Activated CD8-positive, alpha-beta T cell treated with anti-CD3 and anti-CD28 coated beads, Interleukin-2, amount 10 ng/mL, durations not matched to agents 7 days and 5 days (primary cell): ENCODE data around the gene MRGPRD. TPM values are rescaled to one million over a fixed set of nuclear protein-coding genes. Genes with fewer than 3 reads are reported as not detected.
"Not testable (repeated sequence)": the region's sequence is repeated elsewhere in the genome, so short reads cannot be mapped to it uniquely, and the experiment has no call there.

Experiments
- ATAC-seq: fragments of 150-1000 bp; cut with Tn5 transposase; one replicate; pipeline ENCODE4 v1.10.0; 2021; ENCODE audit warnings: moderate library complexity
- CTCF ChIA-PET: fragments of 350-600 bp; sonication (Branson Sonifier 250); formaldehyde crosslinking; loops from one replicate; lab custom pipeline; 2021; ENCODE audit warnings: antibody characterized with exemption; lab: Charles Lee
- POLR2A ChIA-PET: fragments of 350-600 bp; sonication (Branson Sonifier 250); formaldehyde crosslinking; loops from one replicate; lab custom pipeline; 2021; ENCODE audit warnings: antibody characterized with exemption; lab: Charles Lee
- DNase-seq: peaks from one replicate; pipeline ENCODE4 v3.0.0-alpha.2; 2020
- H3K27ac Mint-ChIP-seq: one replicate; pipeline ENCODE4 v1.8.0; 2021; ENCODE audit warnings: mild to moderate bottlenecking, mixed read lengths
- H3K27me3 Mint-ChIP-seq: one replicate; pipeline ENCODE4 v1.8.0; 2021; ENCODE audit warnings: low read depth, mixed read lengths
- H3K36me3 Mint-ChIP-seq: one replicate; pipeline ENCODE4 v1.8.0; 2021; ENCODE audit warnings: low read depth, mixed read lengths
- H3K4me1 Mint-ChIP-seq: one replicate; pipeline ENCODE4 v1.8.0; 2021; ENCODE audit warnings: low read depth, mixed read lengths
- H3K4me3 Mint-ChIP-seq: one replicate; pipeline ENCODE4 v1.8.0; 2021; ENCODE audit warnings: mild to moderate bottlenecking, mixed read lengths
- H3K9me3 Mint-ChIP-seq: one replicate; pipeline ENCODE4 v1.8.0; 2022; ENCODE audit warnings: mixed read lengths; ENCODE audit not compliant: insufficient read depth
- total RNA-seq, 2 experiments: library from RNA; stranded (reverse); gene quantifications; one replicate each; pipeline ENCODE4 v1.2.3, GENCODE V29; 2021

MRGPRD gene
- total RNA-seq, 2 experiments from 2014 or later, result not detected

DNA sequence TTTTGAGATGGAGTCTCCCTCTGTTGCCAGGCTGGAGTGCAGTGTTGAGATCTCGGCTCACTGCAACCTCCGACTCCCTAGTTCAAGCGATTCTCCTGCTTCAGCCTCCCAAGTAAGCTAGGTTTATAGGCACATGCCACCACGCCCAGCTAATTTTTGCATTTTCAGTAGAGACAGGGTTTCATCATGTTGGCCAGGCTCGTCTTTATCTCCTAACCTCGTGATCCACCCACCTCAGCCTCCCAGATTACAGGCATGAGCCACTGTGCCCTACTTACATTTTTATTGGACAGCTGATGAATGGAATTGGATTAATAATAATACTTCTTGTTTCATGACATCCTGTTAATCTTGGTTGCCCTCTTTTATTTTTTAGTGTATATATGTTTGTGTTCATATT is 3.0 kb upstream of the MRGPRD start:
- Mint-ChIP-seq H3K4me3 (no peak overlapping the region), H3K27me3 (peaks cover 20% of the 10 kb centered on the region), H3K36me3 (no peaks in the 10 kb centered on the region), H3K27ac (no peak overlapping the region), H3K9me3 (peaks cover 8% of the 10 kb centered on the region), H3K4me1 (no peaks in the 10 kb centered on the region)
- ATAC-seq (no peak), DNase-seq (no peak)
- ChIA-PET POLR2A (no interaction called here), CTCF (interaction anchor here (1.0 kb wide), 1 partner anchor 351 kb away, joined by 3 read pairs; no protein-coding TSS in a partner anchor)

- no peak overlapping the region for H3K4me3 Mint-ChIP-seq
- peaks cover 15% of the 10 kb centered on the region for H3K27me3 Mint-ChIP-seq
- no peak for ATAC-seq
- H3K4me1 Mint-ChIP-seq, result no peaks in the 10 kb centered on the region
- ChIA-PET CTCF (no interaction called here), POLR2A (no interaction called here)
- peaks cover 8% of the 10 kb centered on the region for H3K9me3 Mint-ChIP-seq
- no peak for DNase-seq
- no peak overlapping the region for H3K27ac Mint-ChIP-seq
- H3K36me3 Mint-ChIP-seq, result no peaks in the 10 kb centered on the region
Observed at GRCh38 chr11:68982134-68982533, 1.3 kb upstream of the MRGPRD start.

- DNase-seq (no peak), ATAC-seq (no peak)
- Mint-ChIP-seq H3K27ac (no peak overlapping the region), H3K4me1 (no peaks in the 10 kb centered on the region), H3K4me3 (no peak overlapping the region), H3K9me3 (no peaks in the 10 kb centered on the region), H3K27me3 (peaks cover 9% of the 10 kb centered on the region), H3K36me3 (no peaks in the 10 kb centered on the region)
- ChIA-PET POLR2A (no interaction called here), CTCF (interaction anchor here (0.6 kb wide), 1 partner anchor 420 kb away, joined by 3 read pairs; no protein-coding TSS in a partner anchor)
Observed at GRCh38 chr11:68979931-68980775, 633 bp downstream of the MRGPRD start.

DNA sequence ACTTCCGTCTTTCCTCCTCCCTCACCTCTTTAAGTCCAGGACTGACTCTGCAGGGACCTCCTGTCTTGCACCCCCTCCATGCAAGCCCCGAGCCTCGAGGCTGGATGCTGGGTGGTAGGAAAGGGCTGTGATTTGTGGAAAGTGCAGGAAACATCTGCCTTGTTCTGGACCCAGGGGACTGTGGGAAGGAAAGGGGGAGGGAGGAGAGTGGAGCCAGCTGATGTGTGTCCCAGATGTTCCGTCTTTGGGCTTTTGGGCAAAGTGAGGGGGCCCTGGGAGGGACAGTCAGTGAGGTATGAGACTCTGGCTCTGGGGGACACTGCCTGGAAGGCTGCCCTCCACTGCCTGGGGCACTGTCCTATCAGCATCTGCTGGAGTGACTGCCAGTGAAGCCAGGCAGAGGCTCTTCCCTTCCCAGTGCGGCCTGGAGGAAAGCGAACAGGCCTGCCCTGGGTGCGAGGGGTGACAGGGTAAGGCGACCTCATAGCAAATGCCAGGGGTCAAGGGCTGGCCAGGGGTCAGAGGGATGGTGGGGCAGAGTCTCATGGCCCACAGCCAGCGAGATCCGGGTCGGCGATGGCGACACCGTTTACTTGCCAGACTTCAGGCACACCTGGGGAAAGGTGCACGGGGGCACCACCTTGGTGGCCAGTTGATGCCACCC is 1.7 kb downstream of the MRGPRD start:
- ChIA-PET POLR2A (no interaction called here), CTCF (no interaction called here)
- ATAC-seq, result no peak
- Mint-ChIP-seq H3K9me3 (no peaks in the 10 kb centered on the region), H3K4me3 (no peak overlapping the region), H3K27ac (no peak overlapping the region), H3K27me3 (peaks cover 7% of the 10 kb centered on the region), H3K4me1 (no peaks in the 10 kb centered on the region), H3K36me3 (no peaks in the 10 kb centered on the region)
- DNase-seq, result no peak

- ChIA-PET CTCF (no interaction called here), POLR2A (no interaction called here)
- Mint-ChIP-seq H3K4me3 (no peak overlapping the region), H3K4me1 (no peaks in the 10 kb centered on the region), H3K36me3 (no peaks in the 10 kb centered on the region), H3K27ac (no peak overlapping the region), H3K9me3 (no peaks in the 10 kb centered on the region), H3K27me3 (peaks cover 7% of the 10 kb centered on the region)
- DNase-seq, result no peak
- ATAC-seq, result no peak
Observed at GRCh38 chr11:68978626-68978930, 2.2 kb downstream of the MRGPRD start.

DNA sequence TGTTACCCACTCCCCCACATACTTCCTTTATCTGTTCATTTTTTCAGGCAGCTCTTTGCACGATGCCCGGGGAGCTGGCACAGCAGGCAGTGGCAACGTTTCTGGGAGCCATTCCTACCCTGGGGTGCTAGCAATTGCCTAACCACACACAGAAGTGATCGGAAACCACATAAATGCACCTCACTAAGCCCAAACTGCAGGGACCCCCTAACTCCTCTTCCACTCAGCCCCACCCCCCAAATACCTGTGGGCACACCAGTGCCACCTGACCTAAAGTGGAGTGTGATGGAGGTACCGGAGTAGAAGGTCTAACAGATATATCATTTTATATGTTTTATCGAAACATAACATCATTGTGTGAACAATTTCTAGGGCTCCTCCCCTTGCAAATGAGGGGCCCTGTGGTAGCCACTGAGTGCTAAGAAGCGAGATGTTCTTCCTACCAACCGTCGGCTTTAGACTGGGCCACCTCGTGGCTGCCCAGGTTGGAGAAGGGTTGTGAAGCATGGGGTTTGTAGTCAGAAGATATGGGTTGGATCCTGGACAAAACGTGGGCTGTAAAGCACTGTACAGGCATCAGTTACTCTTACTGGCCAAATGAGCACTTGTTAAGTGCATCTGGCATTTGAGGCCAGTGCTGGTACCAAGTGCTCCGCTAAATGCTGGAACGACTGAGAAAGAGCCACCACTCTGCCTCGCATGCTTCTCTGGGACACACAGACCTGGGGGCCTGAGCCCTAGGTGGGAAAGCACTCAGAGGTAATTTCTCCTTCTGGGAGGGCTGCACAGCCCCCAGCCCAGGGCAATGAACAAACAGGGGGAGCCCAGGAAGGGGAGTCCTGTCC is 2.8 kb downstream of the MRGPRD start:
- no peak overlapping the region for H3K4me3 Mint-ChIP-seq
- CTCF ChIA-PET, result no interaction called here
- POLR2A ChIA-PET, result no interaction called here
- H3K27me3 Mint-ChIP-seq, result peaks cover 7% of the 10 kb centered on the region
- ATAC-seq (no peak), DNase-seq (no peak)
- H3K27ac Mint-ChIP-seq, result no peak overlapping the region
- H3K4me1 Mint-ChIP-seq, result no peaks in the 10 kb centered on the region
- H3K9me3 Mint-ChIP-seq, result no peaks in the 10 kb centered on the region
- H3K36me3 Mint-ChIP-seq, result no peaks in the 10 kb centered on the region

DNA sequence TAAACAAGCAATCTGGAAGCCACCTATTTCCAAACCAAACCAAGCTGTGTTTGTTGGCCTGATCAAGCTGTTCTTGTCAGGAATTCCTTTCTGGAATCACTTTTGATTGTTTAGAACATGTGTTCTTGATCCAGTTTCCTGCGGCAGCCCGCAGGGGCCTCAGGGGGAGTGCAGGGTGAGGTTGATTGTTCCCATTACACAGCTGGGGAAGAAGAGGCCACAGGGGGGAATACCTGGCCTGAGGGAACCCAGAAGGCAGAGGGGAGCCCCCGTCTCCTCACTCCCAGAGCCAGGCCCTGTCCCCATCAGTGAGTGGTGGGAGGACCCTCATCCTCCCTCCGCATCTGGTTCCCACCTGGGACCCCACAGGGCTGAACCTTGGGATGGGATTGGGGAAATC is 4.2 kb downstream of the MRGPRD start:
- ATAC-seq (no peak), DNase-seq (no peak)
- no peaks in the 10 kb centered on the region for H3K36me3 Mint-ChIP-seq
- peaks cover 7% of the 10 kb centered on the region for H3K27me3 Mint-ChIP-seq
- H3K9me3 Mint-ChIP-seq, result no peaks in the 10 kb centered on the region
- H3K4me1 Mint-ChIP-seq, result no peaks in the 10 kb centered on the region
- H3K27ac Mint-ChIP-seq, result no peak overlapping the region
- POLR2A ChIA-PET, result no interaction called here
- H3K4me3 Mint-ChIP-seq, result no peak overlapping the region
- CTCF ChIA-PET, result no interaction called here

- H3K27me3 Mint-ChIP-seq, result peaks cover 7% of the 10 kb centered on the region
- DNase-seq, result no peak
- H3K4me3 Mint-ChIP-seq, result no peak overlapping the region
- no peaks in the 10 kb centered on the region for H3K9me3 Mint-ChIP-seq
- H3K36me3 Mint-ChIP-seq, result no peaks in the 10 kb centered on the region
- no peak overlapping the region for H3K27ac Mint-ChIP-seq
- ChIA-PET CTCF (no interaction called here), POLR2A (no interaction called here)
- H3K4me1 Mint-ChIP-seq, result no peaks in the 10 kb centered on the region
- ATAC-seq, result no peak
Observed at GRCh38 chr11:68976095-68976494, 4.7 kb downstream of the MRGPRD start.

- Mint-ChIP-seq H3K27me3 (peaks cover 7% of the 10 kb centered on the region), H3K9me3 (no peaks in the 10 kb centered on the region), H3K27ac (no peak overlapping the region), H3K4me1 (no peaks in the 10 kb centered on the region), H3K36me3 (no peaks in the 10 kb centered on the region), H3K4me3 (no peak overlapping the region)
- DNase-seq, result peak; percentile 31
- CTCF ChIA-PET, result no interaction called here
- peak; percentile 83 for ATAC-seq
- POLR2A ChIA-PET, result no interaction called here
Observed at GRCh38 chr11:68974421-68975194, 6.2 kb downstream of the MRGPRD start.

DNA sequence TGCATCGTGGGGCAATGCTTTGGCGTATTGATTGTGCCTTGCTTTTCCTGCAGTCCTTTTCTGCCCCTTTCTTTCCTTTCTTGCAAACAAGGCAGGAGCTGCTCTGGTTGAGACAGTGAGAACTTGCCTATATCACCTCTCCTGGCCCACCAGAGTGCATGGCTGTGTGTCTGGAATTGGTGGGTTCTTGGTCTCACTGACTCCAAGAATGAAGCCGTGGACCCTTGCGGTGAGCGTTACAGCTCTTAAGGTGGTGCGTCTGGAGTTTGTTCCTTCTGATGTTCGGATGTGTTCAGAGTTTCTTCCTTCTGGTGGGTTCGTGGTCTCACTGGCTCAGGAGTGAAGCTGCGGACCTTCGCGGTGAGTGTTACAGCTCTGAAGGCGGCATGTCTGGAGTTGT is 7.1 kb downstream of the MRGPRD start:
- H3K4me3 Mint-ChIP-seq, H3K9me3 Mint-ChIP-seq, H3K27ac Mint-ChIP-seq, H3K4me1 Mint-ChIP-seq, H3K27me3 Mint-ChIP-seq, CTCF ChIA-PET, POLR2A ChIA-PET, DNase-seq, ATAC-seq, H3K36me3 Mint-ChIP-seq: not testable (repeated sequence)

- ChIA-PET CTCF (no interaction called here), POLR2A (no interaction called here)
- Mint-ChIP-seq H3K4me1 (no peaks in the 10 kb centered on the region), H3K27me3 (peaks cover 7% of the 10 kb centered on the region), H3K36me3 (no peaks in the 10 kb centered on the region), H3K27ac (no peak overlapping the region), H3K4me3 (no peak overlapping the region), H3K9me3 (no peaks in the 10 kb centered on the region)
- ATAC-seq, result no peak
- no peak for DNase-seq
Observed at GRCh38 chr11:68973219-68973618, 7.6 kb downstream of the MRGPRD start.
